GM12878 (cell line): ENCODE results near the gene MAFG. TPM values are rescaled to one million over a fixed set of nuclear protein-coding genes. Genes with fewer than 3 reads are reported as not detected.

Experiments
- ATAC-seq: fragments of 200-7000 bp; cut with Tn5 transposase; 3 replicates; pipeline ENCODE4 v1.9.1; 2020; ENCODE audit warnings: mild to moderate bottlenecking, moderate library complexity
- BruUV-seq: library from RNA; stranded (reverse); fragments of 400-500 nt; replicated peaks from 2 replicates; lab custom pipeline; 2021; lab: Mats Ljungman, UMichigan
- CTCF ChIA-PET: fragments of 300-600 bp; sonication (Branson Sonifier 250); formaldehyde crosslinking; extraction: SDS; loops from one replicate; lab custom pipeline; 2021; ENCODE audit warnings: inconsistent platforms; lab: Yijun Ruan, JAX
- POLR2A ChIA-PET: fragments of 350-600 bp; formaldehyde crosslinking; extraction: SDS; loops from one replicate; lab custom pipeline; 2021; ENCODE audit warnings: inconsistent platforms; lab: Charles Lee
- RAD21 ChIA-PET: fragments of 300-600 bp; sonication (Branson Sonifier 250); formaldehyde crosslinking; loops from one replicate; lab custom pipeline; 2023; ENCODE audit warnings: antibody characterized with exemption; ENCODE audit not compliant: unreplicated experiment; lab: Charles Lee
- SMC1A ChIA-PET: fragments of 300-600 bp; sonication (Branson Sonifier 250); formaldehyde crosslinking; loops from one replicate; lab custom pipeline; 2023; ENCODE audit not compliant: unreplicated experiment, uncharacterized antibody; lab: Charles Lee
- DNase-seq: peaks from one replicate; pipeline ENCODE4 v3.0.0-alpha.2; 2011; ENCODE audit warnings: low read depth, low spot score
- FAIRE-seq: peaks from 3 replicates; lab custom pipeline; 2011; peaks lifted over from hg19 to GRCh38; lab: Jason Lieb, UNC
- H2AFZ ChIP-seq: 2 replicates; pipeline ENCODE4 v1.6.0; 2011; ENCODE audit warnings: low read depth, low read length, control low read depth; ENCODE audit not compliant: control insufficient read depth
- H3K27ac ChIP-seq: 2 replicates; pipeline ENCODE4 v1.5.1; 2011; ENCODE audit warnings: control low read depth; ENCODE audit not compliant: control insufficient read depth, insufficient read depth
- H3K27me3 ChIP-seq, 2 experiments: replicated peaks in 1 of 2; 2 replicates each; pipeline versions ENCODE4 v1.6.0 to v1.6.1; 2011; ENCODE audit warnings: low read length in 1 of 2; ENCODE audit not compliant: control insufficient read depth in 2 of 2, insufficient read depth in 2 of 2
- H3K36me3 ChIP-seq, 2 experiments: 2 replicates each; pipeline ENCODE4 v1.5.1; 2011; ENCODE audit warnings: low read length in 1 of 2; ENCODE audit not compliant: control insufficient read depth in 2 of 2, insufficient read depth in 2 of 2
- H3K4me1 ChIP-seq: 2 replicates; pipeline ENCODE4 v1.6.1; 2011; ENCODE audit warnings: mild to moderate bottlenecking, low read length, moderate library complexity, mixed read lengths; ENCODE audit not compliant: control insufficient read depth, insufficient read depth
- H3K4me2 ChIP-seq: 2 replicates; pipeline ENCODE4 v1.6.0; 2011; ENCODE audit warnings: control low read depth; ENCODE audit not compliant: control insufficient read depth, insufficient read depth
- H3K4me3 ChIP-seq: fragments of 200-600 bp; sonication (generic); 2 replicates; pipeline ENCODE4 v1.5.1; 2016
- H3K79me2 ChIP-seq: 2 replicates; pipeline ENCODE4 v1.6.0; 2011; ENCODE audit warnings: low read length; ENCODE audit not compliant: control insufficient read depth, insufficient read depth
- H3K9ac ChIP-seq: 2 replicates; pipeline ENCODE4 v1.8.0; 2011; ENCODE audit warnings: low read length, control low read depth, mixed read lengths; ENCODE audit not compliant: control insufficient read depth, insufficient read depth
- H3K9me3 ChIP-seq: replicated peaks from 3 replicates; pipeline ENCODE4 v1.5.1; 2011; ENCODE audit warnings: mild to moderate bottlenecking, low read length; ENCODE audit not compliant: control insufficient read depth, insufficient read depth
- H4K20me1 ChIP-seq: 2 replicates; pipeline ENCODE4 v1.6.0; 2011; ENCODE audit not compliant: control insufficient read depth, insufficient read depth
- CBFB ChIP-seq: IDR thresholded peaks from 2 replicates; pipeline ENCODE4 v1.6.1; 2016; ENCODE audit warnings: antibody characterized with exemption, low read depth
- GATAD2B ChIP-seq: fragments of 450-650 bp; conservative IDR thresholded peaks from 2 replicates; pipeline ENCODE4 v1.6.1; 2017; ENCODE audit warnings: low read depth, mild to moderate bottlenecking, moderate library complexity
- JUNB ChIP-seq: IDR thresholded peaks from 2 replicates; pipeline ENCODE4 v1.6.1; 2016; ENCODE audit warnings: antibody characterized with exemption, mild to moderate bottlenecking
- JUND ChIP-seq: IDR thresholded peaks from 2 replicates; pipeline ENCODE4 v1.6.1; 2012; ENCODE audit warnings: low read depth, mild to moderate bottlenecking, low read length, improper control_type of control experiment, moderate library complexity
- KDM1A ChIP-seq: fragments of 200-600 bp; sonication (generic); IDR thresholded peaks from 2 replicates; pipeline ENCODE4 v1.6.1; 2016; ENCODE audit warnings: borderline replicate concordance
- SRF ChIP-seq, 2 experiments: IDR thresholded peaks; 2 replicates each; pipeline ENCODE4 v1.6.1; 2011; ENCODE audit warnings: low read depth in 2 of 2, low read length in 2 of 2, mild to moderate bottlenecking in 1 of 2, moderate library complexity in 1 of 2
- STAT1 ChIP-seq: fragments of 450-650 bp; conservative IDR thresholded peaks from 2 replicates; pipeline ENCODE4 v1.6.1; 2014; ENCODE audit warnings: antibody characterized with exemption, mild to moderate bottlenecking
- SUPT20H ChIP-seq: IDR thresholded peaks from 2 replicates; pipeline ENCODE4 v1.6.1; 2011; ENCODE audit warnings: low read depth, mild to moderate bottlenecking, low read length, moderate library complexity, borderline replicate concordance; ENCODE audit not compliant: control insufficient read depth
- WGBS: methylation state at CpG from one replicate; pipeline ENCODE4 v1.1.6; 2016; ENCODE audit warnings: low lambda C conversion rate; ENCODE audit not compliant: insufficient replicate concordance, insufficient coverage; ENCODE audit errors: missing lambda C conversion rate; 5-methylcytosine and 5-hydroxymethylcytosine counted together
- in situ Hi-C: fragments of 300-500 bp; cut with MboI; formaldehyde crosslinking; loops from 9 replicates; pipeline ENCODE4 v1.14.3; 2018; ENCODE audit warnings: mixed read lengths
- intact Hi-C: fragments of 100-400 bp; cut with micrococcal nuclease; formaldehyde crosslinking; loops from one replicate; pipeline ENCODE4 v1.14.2; 2022; ENCODE audit not compliant: unreplicated experiment
- polyA plus RNA-seq, 11 experiments: library from polyadenylated mRNA; depleted of rRNA in 4 of 11; unstranded in 6 of 11; stranded (reverse) in 5 of 11; fragments of >200 nt; fragmentation: Nextera tagmentation in 4 of 11; fragmentation: Illumina TruSeq in 1 of 11; extraction: Ambion mirVana in 4 of 11; extraction: Trizol in 1 of 11; gene quantifications; 1 replicate in 1 of 11; 2 replicates in 10 of 11; pipeline versions ENCODE4 v1.2.1 to v1.2.3, GENCODE V29; 2011 to 2016; ENCODE audit warnings: inconsistent platforms in 2 of 11, missing spikeins in 2 of 11, low read depth in 1 of 11
- total RNA-seq, 4 experiments: library from RNA; depleted of rRNA in 3 of 4; stranded (reverse); fragments of >200 nt in 3 of 4; fragmentation: Illumina TruSeq in 1 of 4; extraction: Trizol in 1 of 4; gene quantifications; 2 replicates each; pipeline versions ENCODE4 v1.2.1 to v1.2.3, GENCODE V29; 2013 to 2021
- TF ChIP-seq, protein P1 (sequence below): IDR thresholded peaks from 2 replicates; pipeline ENCODE4 v1.6.1; 2012; ENCODE audit warnings: low read depth, low read length, improper control_type of control experiment
- TF ChIP-seq, protein P2 (sequence below): IDR thresholded peaks from 2 replicates; pipeline ENCODE4 v1.6.1; 2011; ENCODE audit warnings: borderline replicate concordance, low read depth, mild to moderate bottlenecking, moderate library complexity, mixed read lengths, low read length; ENCODE audit not compliant: insufficient read depth; ENCODE audit errors: extremely low read length
- TF ChIP-seq, protein P3 (sequence below): IDR thresholded peaks from 2 replicates; pipeline ENCODE4 v1.6.1; 2012; ENCODE audit warnings: low read depth, low read length, improper control_type of control experiment

Gene MAFG
- total and polyA plus RNA-seq, 10 of the 15 experiments (the other 5 are each of a cell fraction or from before 2014, with no cell fraction given) = 0.48 to 20.1 (median 7.6) TPM

DNA sequence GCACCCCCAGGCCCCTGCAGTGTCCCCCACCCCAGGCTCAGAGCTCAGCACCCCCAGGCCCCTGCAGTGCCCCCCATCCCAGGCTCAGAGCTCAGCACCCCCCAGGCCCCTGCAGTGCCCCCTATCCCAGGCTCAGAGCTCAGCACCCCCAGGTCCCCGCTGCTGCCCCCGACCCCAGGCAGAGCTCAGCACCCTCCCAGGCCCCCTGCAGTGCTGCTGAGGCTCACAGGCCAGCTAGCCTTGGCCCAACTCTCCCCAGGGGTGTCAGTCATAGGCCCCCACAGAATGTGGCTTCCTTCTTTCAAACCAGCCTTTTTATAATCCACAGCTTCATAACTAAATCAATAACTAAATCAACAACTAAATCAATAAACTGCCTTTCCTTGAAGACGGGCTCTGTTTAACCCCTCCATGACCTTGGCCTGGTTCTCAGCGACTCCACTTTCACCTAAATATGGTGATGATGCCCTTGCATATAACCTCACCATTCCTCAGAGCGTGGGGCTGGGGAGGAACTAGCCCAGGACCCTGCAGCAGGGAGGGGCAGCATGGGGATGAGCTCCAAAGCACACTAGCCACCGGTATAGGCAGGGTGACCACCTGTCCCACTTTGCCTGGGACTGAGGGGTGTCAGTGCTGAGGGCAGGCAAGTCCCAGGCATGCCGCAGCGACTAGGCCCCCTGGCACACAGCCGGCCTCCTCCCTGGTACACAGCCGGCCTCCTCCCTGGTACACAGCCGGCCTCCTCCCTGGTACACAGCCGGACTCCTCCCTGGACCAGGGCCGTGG is 28.4 kb upstream of the MAFG start:
- no peak overlapping the region for H2AFZ ChIP-seq
- H3K4me2 ChIP-seq = no peak overlapping the region
- H3K27me3 ChIP-seq = peaks cover 5 to 15% of the 10 kb centered on the region in 2 experiments
- no peak overlapping the region for H3K4me3 ChIP-seq
- in situ Hi-C loops (no loop called here), intact Hi-C loops (no loop called here)
- ATAC-seq = no peak
- BruUV-seq = no TSS peak
- H3K9me3 ChIP-seq = no peaks in the 10 kb centered on the region
- no peak for DNase-seq
- TF ChIP-seq, protein P1, sequence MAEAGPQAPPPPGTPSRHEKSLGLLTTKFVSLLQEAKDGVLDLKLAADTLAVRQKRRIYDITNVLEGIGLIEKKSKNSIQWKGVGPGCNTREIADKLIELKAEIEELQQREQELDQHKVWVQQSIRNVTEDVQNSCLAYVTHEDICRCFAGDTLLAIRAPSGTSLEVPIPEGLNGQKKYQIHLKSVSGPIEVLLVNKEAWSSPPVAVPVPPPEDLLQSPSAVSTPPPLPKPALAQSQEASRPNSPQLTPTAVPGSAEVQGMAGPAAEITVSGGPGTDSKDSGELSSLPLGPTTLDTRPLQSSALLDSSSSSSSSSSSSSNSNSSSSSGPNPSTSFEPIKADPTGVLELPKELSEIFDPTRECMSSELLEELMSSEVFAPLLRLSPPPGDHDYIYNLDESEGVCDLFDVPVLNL = no peak
- TF ChIP-seq CBFB (no peak), STAT1 (no peak), JUND (no peak), JUNB (no peak), SUPT20H (no peak), GATAD2B (no peak), KDM1A (no peak), SRF (IDR thresholded peaks at IDR 0.05; ENCODE audit: low read depth in 2 of 2, low read length in 2 of 2) (no peak)
- TF ChIP-seq, protein P2, sequence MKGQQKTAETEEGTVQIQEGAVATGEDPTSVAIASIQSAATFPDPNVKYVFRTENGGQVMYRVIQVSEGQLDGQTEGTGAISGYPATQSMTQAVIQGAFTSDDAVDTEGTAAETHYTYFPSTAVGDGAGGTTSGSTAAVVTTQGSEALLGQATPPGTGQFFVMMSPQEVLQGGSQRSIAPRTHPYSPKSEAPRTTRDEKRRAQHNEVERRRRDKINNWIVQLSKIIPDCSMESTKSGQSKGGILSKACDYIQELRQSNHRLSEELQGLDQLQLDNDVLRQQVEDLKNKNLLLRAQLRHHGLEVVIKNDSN = no peak
- TF ChIP-seq, protein P3, sequence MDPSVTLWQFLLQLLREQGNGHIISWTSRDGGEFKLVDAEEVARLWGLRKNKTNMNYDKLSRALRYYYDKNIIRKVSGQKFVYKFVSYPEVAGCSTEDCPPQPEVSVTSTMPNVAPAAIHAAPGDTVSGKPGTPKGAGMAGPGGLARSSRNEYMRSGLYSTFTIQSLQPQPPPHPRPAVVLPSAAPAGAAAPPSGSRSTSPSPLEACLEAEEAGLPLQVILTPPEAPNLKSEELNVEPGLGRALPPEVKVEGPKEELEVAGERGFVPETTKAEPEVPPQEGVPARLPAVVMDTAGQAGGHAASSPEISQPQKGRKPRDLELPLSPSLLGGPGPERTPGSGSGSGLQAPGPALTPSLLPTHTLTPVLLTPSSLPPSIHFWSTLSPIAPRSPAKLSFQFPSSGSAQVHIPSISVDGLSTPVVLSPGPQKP = no peak
- POLR2A ChIA-PET = interaction anchor here (0.6 to 1.0 kb wide), 2 partner anchors 67 to 232 kb away, joined by 4 read pairs; partner anchors contain the start of genes CENPX and LRRC45
- RAD21 ChIA-PET = interaction anchor here (0.9 to 1.7 kb wide), 2 partner anchors 64 to 87 kb away, joined by 3 to 4 read pairs; no protein-coding TSS in a partner anchor
- no peaks in the 10 kb centered on the region for H3K36me3 ChIP-seq
- no peaks in the 10 kb centered on the region for H4K20me1 ChIP-seq
- no peak overlapping the region for H3K27ac ChIP-seq
- H3K9ac ChIP-seq = no peak overlapping the region
- no peak for FAIRE-seq
- no peaks in the 10 kb centered on the region for H3K79me2 ChIP-seq
- whole genome bisulfite sequencing = 58% methylated on average over 13 of the region's 13 CpGs
- CTCF ChIA-PET = interaction anchor here (1.1 to 1.4 kb wide), 2 partner anchors 11 to 64 kb away, joined by 3 to 4 read pairs; no protein-coding TSS in a partner anchor
- SMC1A ChIA-PET = no interaction called here
- no peaks in the 10 kb centered on the region for H3K4me1 ChIP-seq
